Esophagus squamous epithelium (tissue), 4 donors: ENCODE data around the gene COPB2.

Experiments used
- CTCF ChIP-seq, 6 experiments: fragments of 450-650 bp in 4 of 6; fragments of 200-600 bp in 2 of 6; sonication (generic) in 2 of 6; IDR thresholded peaks; one replicate each; pipeline ENCODE4 v1.5.1; 2016 to 2019; ENCODE audit warnings: antibody characterized with exemption in 6 of 6, mild to moderate bottlenecking in 4 of 6, moderate library complexity in 4 of 6
- POLR2A ChIP-seq, 4 donors: fragments of 450-650 bp; IDR thresholded peaks; one replicate each; pipeline ENCODE4 v1.6.1; 2017; ENCODE audit warnings: antibody characterized with exemption in 4 of 4, mild to moderate bottlenecking in 4 of 4, moderate library complexity in 3 of 4

GRCh38 chr3:139357899-139358298 is 31.5 kb downstream of the COPB2 start:
- TF ChIP-seq CTCF (IDR thresholded peaks at IDR 0.05), result no peak
- no peak for TF ChIP-seq POLR2A (IDR thresholded peaks at IDR 0.05)
